HEK293 (cell line): Measurements from ENCODE around the gene OR52D1.

ENCODE experiments used
- CTCF ChIA-PET: fragments of 350-600 bp; formaldehyde crosslinking; extraction: SDS; loops from one replicate; lab custom pipeline; 2021; ENCODE audit warnings: antibody characterized with exemption; lab: Yijun Ruan, JAX
- POLR2A ChIA-PET: fragments of 300-600 bp; formaldehyde crosslinking; extraction: SDS; loops from one replicate; lab custom pipeline; 2020; ENCODE audit warnings: antibody characterized with exemption, inconsistent platforms; lab: Yijun Ruan, JAX
- H3K27ac ChIP-seq: fragments of 200-500 bp; sonication (Bioruptor generic); 2 replicates; pipeline ENCODE4 v1.5.1; 2014; ENCODE audit warnings: low read depth, low read length, control low read depth, inconsistent platforms; ENCODE audit errors: extremely low read depth
- H3K36me3 ChIP-seq, 2 experiments: fragments of 200-500 bp in 1 of 2; sonication (Bioruptor generic) in 1 of 2; 1 replicate in 1 of 2; 2 replicates in 1 of 2; pipeline ENCODE4 v1.5.1; 2014 to 2017; ENCODE audit warnings: inconsistent platforms in 2 of 2, low read length in 2 of 2; ENCODE audit not compliant: control insufficient read depth in 2 of 2, insufficient read depth in 1 of 2
- H3K4me1 ChIP-seq: fragments of 200-500 bp; sonication (Bioruptor generic); 2 replicates; pipeline ENCODE4 v1.5.1; 2014; ENCODE audit warnings: mild to moderate bottlenecking, low read length, inconsistent platforms; ENCODE audit not compliant: control insufficient read depth, insufficient read depth
- H3K4me3 ChIP-seq: 2 replicates; pipeline ENCODE4 v1.5.1; 2011; ENCODE audit warnings: low read depth, mild to moderate bottlenecking, control low read depth, low read length, moderate library complexity
- H3K9me3 ChIP-seq: fragments of 200-500 bp; sonication (Bioruptor generic); 2 replicates; pipeline ENCODE4 v1.5.1; 2014; ENCODE audit warnings: low read depth, low read length, inconsistent platforms; ENCODE audit not compliant: control insufficient read depth, insufficient read depth
- GLI2 ChIP-seq: fragments of 450-650 bp; formaldehyde crosslinking; IDR thresholded peaks from 2 replicates; pipeline ENCODE4; 2017; ENCODE audit warnings: missing biosample characterization, missing genetic modification characterization, low read depth, borderline replicate concordance
- GLIS1 ChIP-seq: fragments of 450-650 bp; formaldehyde crosslinking; IDR thresholded peaks from 2 replicates; pipeline ENCODE4 v1.5.1; 2016; ENCODE audit warnings: missing biosample characterization, missing genetic modification characterization
- HOXD13 ChIP-seq: sonication (generic); formaldehyde crosslinking; IDR thresholded peaks from 2 replicates; pipeline ENCODE4 v1.8.0; 2022; ENCODE audit warnings: missing genetic modification reagents, borderline replicate concordance
- PRDM6 ChIP-seq: fragments of 450-650 bp; formaldehyde crosslinking; IDR thresholded peaks from 2 replicates; pipeline ENCODE4 v1.5.1; 2017; ENCODE audit warnings: missing biosample characterization, missing genetic modification characterization
- SALL2 ChIP-seq: fragments of 450-650 bp; formaldehyde crosslinking; IDR thresholded peaks from 2 replicates; pipeline ENCODE4 v1.5.0; 2017; ENCODE audit warnings: missing biosample characterization, mild to moderate bottlenecking, missing genetic modification characterization, borderline replicate concordance
- ZBTB1 ChIP-seq: fragments of 450-650 bp; formaldehyde crosslinking; IDR thresholded peaks from 2 replicates; pipeline ENCODE4 v1.5.1; 2016; ENCODE audit warnings: missing biosample characterization, missing genetic modification characterization
- ZFHX2 ChIP-seq: fragments of 450-650 bp; formaldehyde crosslinking; conservative IDR thresholded peaks from 2 replicates; pipeline ENCODE4 v1.5.1; 2016; ENCODE audit warnings: missing biosample characterization, missing genetic modification characterization
- ZFP3 ChIP-seq: fragments of 450-650 bp; formaldehyde crosslinking; IDR thresholded peaks from 2 replicates; pipeline ENCODE4 v1.5.1; 2016; ENCODE audit warnings: low read depth, missing biosample characterization, missing genetic modification characterization
- ZNF202 ChIP-seq: fragments of 450-650 bp; formaldehyde crosslinking; IDR thresholded peaks from 2 replicates; pipeline ENCODE4 v1.5.1; 2016; ENCODE audit warnings: missing biosample characterization, missing genetic modification characterization, borderline replicate concordance
- ZNF239 ChIP-seq: fragments of 450-650 bp; formaldehyde crosslinking; IDR thresholded peaks from 2 replicates; pipeline ENCODE4 v1.5.1; 2016; ENCODE audit warnings: missing biosample characterization, missing genetic modification characterization
- ZNF335 ChIP-seq: fragments of 450-650 bp; formaldehyde crosslinking; conservative IDR thresholded peaks from 2 replicates; pipeline ENCODE4 v1.5.1; 2016; ENCODE audit warnings: missing biosample characterization, missing genetic modification characterization
- ZNF341 ChIP-seq: fragments of 450-650 bp; formaldehyde crosslinking; IDR thresholded peaks from 2 replicates; pipeline ENCODE4; 2016; ENCODE audit warnings: low read depth, missing biosample characterization, missing genetic modification characterization
- ZNF514 ChIP-seq: fragments of 450-650 bp; formaldehyde crosslinking; IDR thresholded peaks from 2 replicates; pipeline ENCODE4 v1.5.1; 2016; ENCODE audit warnings: missing biosample characterization, missing genetic modification characterization
- ZNF555 ChIP-seq: fragments of 450-650 bp; formaldehyde crosslinking; conservative IDR thresholded peaks from 2 replicates; pipeline ENCODE4 v1.5.1; 2017; ENCODE audit warnings: missing biosample characterization, mild to moderate bottlenecking, missing genetic modification characterization, inconsistent platforms
- ZNF558 ChIP-seq: fragments of 450-650 bp; formaldehyde crosslinking; IDR thresholded peaks from 2 replicates; pipeline ENCODE4 v1.5.1; 2016; ENCODE audit warnings: missing biosample characterization, missing genetic modification characterization
- ZNF626 ChIP-seq: fragments of 450-650 bp; sonication (Bioruptor Pico); formaldehyde crosslinking; IDR thresholded peaks from 2 replicates; pipeline ENCODE4 v1.5.1; 2018; ENCODE audit warnings: missing biosample characterization, missing genetic modification characterization, inconsistent platforms
- ZNF645 ChIP-seq: fragments of 450-650 bp; formaldehyde crosslinking; IDR thresholded peaks from 2 replicates; pipeline ENCODE4; 2016; ENCODE audit warnings: missing biosample characterization, missing genetic modification characterization
- ZNF654 ChIP-seq: fragments of 450-650 bp; formaldehyde crosslinking; IDR thresholded peaks from 2 replicates; pipeline ENCODE4 v1.5.1; 2016; ENCODE audit warnings: low read depth, missing biosample characterization, missing genetic modification characterization
- ZNF837 ChIP-seq: fragments of 450-650 bp; formaldehyde crosslinking; IDR thresholded peaks from 2 replicates; pipeline ENCODE4 v1.5.1; 2016; ENCODE audit warnings: missing biosample characterization, missing genetic modification characterization
- ZSCAN30 ChIP-seq: fragments of 450-650 bp; IDR thresholded peaks from 2 replicates; pipeline ENCODE4 v1.5.1; 2018; ENCODE audit warnings: missing biosample characterization, mild to moderate bottlenecking, missing genetic modification characterization, moderate library complexity
- TF ChIP-seq, protein P1 (sequence below): fragments of 450-650 bp; formaldehyde crosslinking; IDR thresholded peaks from 2 replicates; pipeline ENCODE4 v1.5.0; 2017; ENCODE audit warnings: missing biosample characterization, missing genetic modification characterization, borderline replicate concordance

The OR52D1 gene

GRCh38 chr11:5441414-5441813 lies 47.1 kb upstream of the OR52D1 start, which contains the start of gene OR51I1:
TSS of gene OR51I1 (minus strand) at chr11:5441514. CDS start at chr11:5441514, 0 bp downstream.
- CTCF ChIA-PET = no interaction called here

GRCh38 chr11:5443835-5444393 lies 44.6 kb upstream of the OR52D1 start:
- no peak overlapping the region for H3K27ac ChIP-seq
- H3K9me3 ChIP-seq = no peaks in the 10 kb centered on the region
- H3K4me1 ChIP-seq = no peaks in the 10 kb centered on the region
- H3K36me3 ChIP-seq = no peaks in the 10 kb centered on the region
- ChIA-PET POLR2A (no interaction called here), CTCF (no interaction called here)
- TF ChIP-seq ZNF558 (tag by site-specific recombination) (no peak), ZNF645 (tag by site-specific recombination) (no peak), GLI2 (tag by site-specific recombination) (no peak)
- H3K4me3 ChIP-seq = no peak overlapping the region

More at GRCh38 chr11:5441414-5441813, 47.1 kb upstream of the OR52D1 start, which contains the start of gene OR51I1:
- H3K36me3 ChIP-seq = no peaks in the 10 kb centered on the region
- TF ChIP-seq ZNF555 (no peak), HOXD13 (CRISPR knock-in tag) (no peak), ZNF514 (tag by site-specific recombination) (no peak), ZNF837 (no peak), ZFP3 (tag by site-specific recombination) (no peak), ZNF626 (tag by site-specific recombination) (no peak), ZBTB1 (no peak), ZNF202 (tag by site-specific recombination) (no peak), ZNF654 (no peak), SALL2 (tag by site-specific recombination) (no peak), ZNF239 (tag by site-specific recombination) (no peak), ZFHX2 (no peak), ZNF341 (tag by site-specific recombination) (no peak), ZSCAN30 (tag by site-specific recombination) (no peak), PRDM6 (tag by site-specific recombination) (no peak), GLIS1 (tag by site-specific recombination) (no peak), ZNF335 (tag by site-specific recombination) (no peak)
- TF ChIP-seq, protein P1, sequence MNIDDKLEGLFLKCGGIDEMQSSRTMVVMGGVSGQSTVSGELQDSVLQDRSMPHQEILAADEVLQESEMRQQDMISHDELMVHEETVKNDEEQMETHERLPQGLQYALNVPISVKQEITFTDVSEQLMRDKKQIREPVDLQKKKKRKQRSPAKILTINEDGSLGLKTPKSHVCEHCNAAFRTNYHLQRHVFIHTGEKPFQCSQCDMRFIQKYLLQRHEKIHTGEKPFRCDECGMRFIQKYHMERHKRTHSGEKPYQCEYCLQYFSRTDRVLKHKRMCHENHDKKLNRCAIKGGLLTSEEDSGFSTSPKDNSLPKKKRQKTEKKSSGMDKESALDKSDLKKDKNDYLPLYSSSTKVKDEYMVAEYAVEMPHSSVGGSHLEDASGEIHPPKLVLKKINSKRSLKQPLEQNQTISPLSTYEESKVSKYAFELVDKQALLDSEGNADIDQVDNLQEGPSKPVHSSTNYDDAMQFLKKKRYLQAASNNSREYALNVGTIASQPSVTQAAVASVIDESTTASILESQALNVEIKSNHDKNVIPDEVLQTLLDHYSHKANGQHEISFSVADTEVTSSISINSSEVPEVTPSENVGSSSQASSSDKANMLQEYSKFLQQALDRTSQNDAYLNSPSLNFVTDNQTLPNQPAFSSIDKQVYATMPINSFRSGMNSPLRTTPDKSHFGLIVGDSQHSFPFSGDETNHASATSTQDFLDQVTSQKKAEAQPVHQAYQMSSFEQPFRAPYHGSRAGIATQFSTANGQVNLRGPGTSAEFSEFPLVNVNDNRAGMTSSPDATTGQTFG = no peak
- TF ChIP-seq, all 188 proteins: peak for 0
- no peak within 1 kb of the TSS for H3K4me3 ChIP-seq
- no peak within 1 kb of the TSS for H3K27ac ChIP-seq
- H3K9me3 ChIP-seq = no peaks in the 10 kb centered on the region
- H3K4me1 ChIP-seq = no peaks in the 10 kb centered on the region
- POLR2A ChIA-PET = no interaction called here
